IPS-18a (cell line): ENCODE measurements around the gene MYRIP.

ENCODE experiments used
- H3K27ac ChIP-seq: one replicate; pipeline ENCODE4 v1.5.1; 2013; ENCODE audit warnings: low read length
- H3K27me3 ChIP-seq: one replicate; pipeline ENCODE4 v1.6.1; 2013; ENCODE audit warnings: mild to moderate bottlenecking, low read length; ENCODE audit not compliant: control insufficient read depth, insufficient read depth
- H3K36me3 ChIP-seq: one replicate; pipeline ENCODE4 v1.6.1; 2013; ENCODE audit warnings: low read depth, low read length; ENCODE audit not compliant: control insufficient read depth
- H3K4me1 ChIP-seq: one replicate; pipeline ENCODE4 v1.6.1; 2013; ENCODE audit warnings: low read depth, low read length; ENCODE audit not compliant: control insufficient read depth
- H3K4me3 ChIP-seq: one replicate; pipeline ENCODE4 v1.5.1; 2013; ENCODE audit warnings: low read length
- H3K9ac ChIP-seq: one replicate; pipeline ENCODE4 v1.6.1; 2013; ENCODE audit warnings: mild to moderate bottlenecking, low read length, moderate library complexity
- H3K9me3 ChIP-seq: one replicate; pipeline ENCODE4 v1.6.1; 2013; ENCODE audit warnings: low read depth, low read length; ENCODE audit not compliant: control insufficient read depth

Gene MYRIP

DNA sequence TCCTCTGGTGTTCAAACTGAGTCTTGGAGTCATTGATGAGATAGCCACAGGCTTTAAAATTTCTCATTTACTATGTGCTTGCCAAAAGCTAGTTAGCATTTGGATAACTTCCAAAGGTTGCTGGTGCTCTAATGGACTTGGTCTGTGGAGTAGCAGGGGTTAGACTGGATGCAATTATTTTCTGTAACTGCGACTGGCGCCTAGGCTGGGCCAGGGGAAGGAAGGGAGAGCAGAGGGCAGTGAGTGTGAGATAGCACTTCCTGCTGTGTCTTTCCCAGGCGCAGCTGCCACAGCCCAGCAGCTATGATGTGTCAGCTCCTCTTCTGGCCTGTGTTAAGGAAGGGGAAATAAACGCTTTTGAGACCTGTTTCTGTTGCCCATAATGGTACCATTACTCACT lies 98.6 kb downstream of the MYRIP start:
- no peak overlapping the region for H3K27ac ChIP-seq
- H3K4me1 ChIP-seq, result no peaks in the 10 kb centered on the region
- H3K9me3 ChIP-seq, result no peaks in the 10 kb centered on the region
- no peaks in the 10 kb centered on the region for H3K27me3 ChIP-seq
- H3K4me3 ChIP-seq, result no peak overlapping the region
- H3K36me3 ChIP-seq, result no peaks in the 10 kb centered on the region
- no peak overlapping the region for H3K9ac ChIP-seq

GRCh38 chr3:39910135-39910534 lies 100.7 kb downstream of the MYRIP start:
- Histone ChIP-seq H3K27ac (no peak overlapping the region), H3K9ac (no peak overlapping the region), H3K9me3 (no peaks in the 10 kb centered on the region), H3K27me3 (no peaks in the 10 kb centered on the region), H3K4me3 (no peak overlapping the region), H3K36me3 (no peaks in the 10 kb centered on the region), H3K4me1 (no peaks in the 10 kb centered on the region)

DNA sequence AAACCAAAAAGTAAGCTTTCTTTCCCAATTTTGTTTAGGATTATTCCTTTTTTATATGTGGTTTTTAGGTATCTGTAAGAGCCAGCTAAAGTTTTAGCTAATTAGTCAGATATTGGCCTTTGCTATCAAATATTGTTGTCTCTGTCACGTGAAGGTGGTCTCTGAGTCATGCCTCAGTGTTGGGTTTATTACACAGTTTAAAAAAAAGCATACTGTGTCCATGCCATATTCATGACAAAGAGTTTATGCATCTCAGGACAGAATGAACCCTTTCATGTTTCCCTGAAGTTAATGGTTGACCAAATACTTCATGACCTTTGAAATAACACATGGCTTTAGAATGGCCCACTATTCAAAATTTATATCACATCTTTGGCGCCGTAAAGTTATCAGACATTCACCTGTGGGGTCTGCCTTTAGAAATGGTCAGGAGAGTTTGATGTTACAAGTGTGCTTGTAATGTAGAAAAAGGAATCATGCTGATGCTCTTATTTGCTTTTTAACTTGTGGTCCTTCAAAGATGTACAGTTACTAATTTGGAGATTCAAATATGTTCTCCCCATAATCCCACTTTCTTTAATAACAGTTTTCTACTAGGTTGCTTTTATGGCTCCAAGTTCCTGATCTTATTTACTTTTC lies 101.5 kb downstream of the MYRIP start:
- Histone ChIP-seq H3K27ac (no peak overlapping the region), H3K27me3 (no peaks in the 10 kb centered on the region)

GRCh38 chr3:39911465-39912309 lies 102.3 kb downstream of the MYRIP start:
- H3K9me3 ChIP-seq, result no peaks in the 10 kb centered on the region
- H3K36me3 ChIP-seq, result no peaks in the 10 kb centered on the region
- no peaks in the 10 kb centered on the region for H3K27me3 ChIP-seq
- no peak overlapping the region for H3K27ac ChIP-seq
- H3K4me3 ChIP-seq, result no peak overlapping the region
- no peak overlapping the region for H3K9ac ChIP-seq
- no peaks in the 10 kb centered on the region for H3K4me1 ChIP-seq

More for the DNA sequence above, 101.5 kb downstream of the MYRIP start:
- Histone ChIP-seq H3K9ac (no peak overlapping the region), H3K36me3 (no peaks in the 10 kb centered on the region), H3K4me3 (no peak overlapping the region), H3K4me1 (no peaks in the 10 kb centered on the region), H3K9me3 (no peaks in the 10 kb centered on the region)

- no peak overlapping the region for H3K4me3 ChIP-seq
- no peaks in the 10 kb centered on the region for H3K27me3 ChIP-seq
- H3K9ac ChIP-seq, result no peak overlapping the region
- H3K9me3 ChIP-seq, result no peaks in the 10 kb centered on the region
- H3K36me3 ChIP-seq, result no peaks in the 10 kb centered on the region
- no peaks in the 10 kb centered on the region for H3K4me1 ChIP-seq
- no peak overlapping the region for H3K27ac ChIP-seq
Measured at GRCh38 chr3:39915027-39915426, 105.6 kb downstream of the MYRIP start.

GRCh38 chr3:39917065-39917773 lies 107.8 kb downstream of the MYRIP start:
- Histone ChIP-seq H3K4me1 (no peaks in the 10 kb centered on the region), H3K36me3 (no peaks in the 10 kb centered on the region), H3K9ac (no peak overlapping the region), H3K4me3 (no peak overlapping the region), H3K27me3 (no peaks in the 10 kb centered on the region), H3K9me3 (no peaks in the 10 kb centered on the region), H3K27ac (no peak overlapping the region)

DNA sequence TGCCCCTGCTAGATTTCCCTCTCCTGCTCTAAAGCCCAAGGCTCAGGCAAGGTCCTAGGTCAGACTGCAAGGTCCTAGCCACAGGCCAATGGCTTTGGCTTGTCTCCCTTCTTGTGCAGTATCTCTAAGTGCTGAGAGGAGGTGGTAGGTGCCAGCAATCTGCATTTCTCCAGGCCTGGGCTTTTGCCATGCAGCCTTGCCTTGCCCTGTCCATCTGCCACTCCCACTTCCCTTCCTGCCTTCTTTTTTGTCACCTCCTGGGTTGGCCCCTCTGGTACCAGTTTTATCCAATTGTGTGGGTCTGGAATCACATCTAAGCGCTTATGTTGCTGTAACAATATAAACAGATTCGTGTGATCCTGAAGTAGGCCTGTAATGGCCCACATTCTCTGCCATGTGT lies 109.9 kb downstream of the MYRIP start:
- H3K9ac ChIP-seq, result no peak overlapping the region
- H3K9me3 ChIP-seq, result no peaks in the 10 kb centered on the region
- H3K27me3 ChIP-seq, result no peaks in the 10 kb centered on the region
- no peak overlapping the region for H3K27ac ChIP-seq
- no peaks in the 10 kb centered on the region for H3K36me3 ChIP-seq
- no peak overlapping the region for H3K4me3 ChIP-seq
- H3K4me1 ChIP-seq, result no peaks in the 10 kb centered on the region

GRCh38 chr3:39920271-39920670 lies 110.9 kb downstream of the MYRIP start:
- no peaks in the 10 kb centered on the region for H3K36me3 ChIP-seq
- no peak overlapping the region for H3K27ac ChIP-seq
- no peaks in the 10 kb centered on the region for H3K27me3 ChIP-seq
- H3K9me3 ChIP-seq, result no peaks in the 10 kb centered on the region
- no peaks in the 10 kb centered on the region for H3K4me1 ChIP-seq
- no peak overlapping the region for H3K9ac ChIP-seq
- no peak overlapping the region for H3K4me3 ChIP-seq

DNA sequence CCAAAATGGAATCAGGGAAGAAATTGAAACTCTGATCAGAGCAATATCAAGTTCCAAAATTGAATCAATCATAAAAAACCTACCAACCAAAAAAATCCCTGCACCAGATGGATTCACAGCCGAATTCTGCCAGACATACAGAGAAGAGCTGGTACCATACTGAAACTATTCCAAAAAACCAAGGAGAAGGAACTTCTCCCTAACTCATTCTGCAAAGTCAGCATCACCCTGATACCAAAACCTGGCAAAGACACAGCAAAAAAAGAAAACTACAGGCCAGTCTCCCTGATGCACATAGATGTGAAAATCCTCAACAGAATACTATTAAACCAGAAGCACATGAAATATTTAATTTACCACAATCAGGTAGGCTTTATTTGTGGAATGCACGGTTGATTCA lies 118.1 kb downstream of the MYRIP start:
- Histone ChIP-seq H3K36me3 (no peaks in the 10 kb centered on the region), H3K9ac (no peak overlapping the region), H3K9me3 (no peaks in the 10 kb centered on the region), H3K27ac (no peak overlapping the region), H3K4me3 (no peak overlapping the region), H3K27me3 (no peaks in the 10 kb centered on the region), H3K4me1 (no peaks in the 10 kb centered on the region)

- H3K9ac ChIP-seq, result no peak overlapping the region
- H3K27me3 ChIP-seq, result no peaks in the 10 kb centered on the region
- no peaks in the 10 kb centered on the region for H3K36me3 ChIP-seq
- no peak overlapping the region for H3K4me3 ChIP-seq
- no peak overlapping the region for H3K27ac ChIP-seq
- H3K4me1 ChIP-seq, result peaks cover 5% of the 10 kb centered on the region
- no peaks in the 10 kb centered on the region for H3K9me3 ChIP-seq
Measured at GRCh38 chr3:39933986-39934693, 124.7 kb downstream of the MYRIP start.

GRCh38 chr3:39934696-39935095 lies 125.3 kb downstream of the MYRIP start:
- no peak overlapping the region for H3K4me3 ChIP-seq
- no peaks in the 10 kb centered on the region for H3K27me3 ChIP-seq
- no peak overlapping the region for H3K9ac ChIP-seq
- peaks cover 5% of the 10 kb centered on the region for H3K4me1 ChIP-seq
- H3K27ac ChIP-seq, result no peak overlapping the region
- H3K36me3 ChIP-seq, result no peaks in the 10 kb centered on the region
- no peaks in the 10 kb centered on the region for H3K9me3 ChIP-seq
